ENCODE results near the gene ARFGAP3.

GRCh38 chr22:42865536-42865935, 8.5 kb upstream of the ARFGAP3 start:
- TF ChIP-seq SETDB1 (IDR thresholded peaks at IDR 0.05; ENCODE audit: insufficient read length, low read length): no peak
- TF ChIP-seq ZNF76 (tag by site-specific recombination; IDR thresholded peaks at IDR 0.05; ENCODE audit: borderline replicate concordance, low read depth): no peak
- no peak for TF ChIP-seq KLF9 (tag by site-specific recombination; IDR thresholded peaks at IDR 0.05; ENCODE audit: low read depth)
- TF ChIP-seq ZNF146 (tag by site-specific recombination; IDR thresholded peaks at IDR 0.05): no peak
- no peak for TF ChIP-seq PRDM4 (tag by site-specific recombination; IDR thresholded peaks at IDR 0.05)
- TF ChIP-seq ATF2 (tag by site-specific recombination; IDR thresholded peaks at IDR 0.05; ENCODE audit: low read depth): no peak
- TF ChIP-seq ZBTB7A (tag by site-specific recombination; IDR thresholded peaks at IDR 0.05; ENCODE audit: low read depth): no peak
- no peak for TF ChIP-seq ZNF560 (tag by site-specific recombination; IDR thresholded peaks at IDR 0.05; ENCODE audit: borderline replicate concordance)
- TF ChIP-seq YY1 (tag by site-specific recombination; IDR thresholded peaks at IDR 0.05): no peak
- no peak for TF ChIP-seq ZNF785 (tag by site-specific recombination; IDR thresholded peaks at IDR 0.05)
- no peak for TF ChIP-seq SP2 (tag by site-specific recombination; IDR thresholded peaks at IDR 0.05)
- TF ChIP-seq BCL6B (tag by site-specific recombination; IDR thresholded peaks at IDR 0.05): no peak
